OCI-LY3 (cell line): Measurements from ENCODE around the gene FAM110A.
"Not testable (repeated sequence)": the region's sequence is repeated elsewhere in the genome, so short reads cannot be mapped to it uniquely, and the experiment has no call there.

Source experiments
- EZH2phosphoT487 ChIP-seq: fragments of 200-600 bp; shearing (Covaris generic); IDR thresholded peaks from 2 replicates; pipeline ENCODE4 v1.6.1; 2018; ENCODE audit warnings: antibody characterized with exemption, mixed run types, low read depth
- TF ChIP-seq, protein P1 (sequence below): fragments of 200-600, 300-600 bp; sonication (generic); IDR thresholded peaks from 2 replicates; pipeline ENCODE4 v1.5.1; 2014; ENCODE audit warnings: antibody characterized with exemption, low read length, low read depth

DNA sequence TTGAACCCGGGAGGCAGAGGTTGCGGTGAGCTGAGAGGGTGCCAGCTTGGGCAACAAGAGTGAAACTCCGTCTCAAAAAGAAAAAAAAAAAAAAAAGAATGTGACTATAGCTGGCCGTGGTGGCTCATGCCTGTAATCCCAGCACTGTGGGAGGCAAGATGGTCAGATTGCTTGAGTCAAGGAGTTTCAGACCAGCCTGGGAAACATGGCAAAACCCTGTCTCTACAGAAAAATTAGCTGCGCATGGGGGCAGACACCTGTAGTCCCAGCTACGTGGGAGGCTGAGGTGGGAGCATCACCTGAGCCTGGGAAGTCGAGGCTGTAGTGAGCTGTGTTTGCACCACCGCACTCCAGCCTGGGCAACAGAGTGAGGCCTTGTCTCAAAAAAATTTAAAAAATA, 5.5 kb upstream of the FAM110A start:
- TF ChIP-seq, protein P1, sequence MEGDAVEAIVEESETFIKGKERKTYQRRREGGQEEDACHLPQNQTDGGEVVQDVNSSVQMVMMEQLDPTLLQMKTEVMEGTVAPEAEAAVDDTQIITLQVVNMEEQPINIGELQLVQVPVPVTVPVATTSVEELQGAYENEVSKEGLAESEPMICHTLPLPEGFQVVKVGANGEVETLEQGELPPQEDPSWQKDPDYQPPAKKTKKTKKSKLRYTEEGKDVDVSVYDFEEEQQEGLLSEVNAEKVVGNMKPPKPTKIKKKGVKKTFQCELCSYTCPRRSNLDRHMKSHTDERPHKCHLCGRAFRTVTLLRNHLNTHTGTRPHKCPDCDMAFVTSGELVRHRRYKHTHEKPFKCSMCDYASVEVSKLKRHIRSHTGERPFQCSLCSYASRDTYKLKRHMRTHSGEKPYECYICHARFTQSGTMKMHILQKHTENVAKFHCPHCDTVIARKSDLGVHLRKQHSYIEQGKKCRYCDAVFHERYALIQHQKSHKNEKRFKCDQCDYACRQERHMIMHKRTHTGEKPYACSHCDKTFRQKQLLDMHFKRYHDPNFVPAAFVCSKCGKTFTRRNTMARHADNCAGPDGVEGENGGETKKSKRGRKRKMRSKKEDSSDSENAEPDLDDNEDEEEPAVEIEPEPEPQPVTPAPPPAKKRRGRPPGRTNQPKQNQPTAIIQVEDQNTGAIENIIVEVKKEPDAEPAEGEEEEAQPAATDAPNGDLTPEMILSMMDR: not testable (repeated sequence)
- TF ChIP-seq EZH2phosphoT487: not testable (repeated sequence)
